OCI-LY3 (cell line): ENCODE data around the gene APELA.

Source experiments
- EZH2phosphoT487 ChIP-seq: fragments of 200-600 bp; shearing (Covaris generic); IDR thresholded peaks from 2 replicates; pipeline ENCODE4 v1.6.1; 2018; ENCODE audit warnings: antibody characterized with exemption, mixed run types, low read depth
- TF ChIP-seq, protein P1 (sequence below): fragments of 200-600, 300-600 bp; sonication (generic); IDR thresholded peaks from 2 replicates; pipeline ENCODE4 v1.5.1; 2014; ENCODE audit warnings: antibody characterized with exemption, low read length, low read depth

DNA sequence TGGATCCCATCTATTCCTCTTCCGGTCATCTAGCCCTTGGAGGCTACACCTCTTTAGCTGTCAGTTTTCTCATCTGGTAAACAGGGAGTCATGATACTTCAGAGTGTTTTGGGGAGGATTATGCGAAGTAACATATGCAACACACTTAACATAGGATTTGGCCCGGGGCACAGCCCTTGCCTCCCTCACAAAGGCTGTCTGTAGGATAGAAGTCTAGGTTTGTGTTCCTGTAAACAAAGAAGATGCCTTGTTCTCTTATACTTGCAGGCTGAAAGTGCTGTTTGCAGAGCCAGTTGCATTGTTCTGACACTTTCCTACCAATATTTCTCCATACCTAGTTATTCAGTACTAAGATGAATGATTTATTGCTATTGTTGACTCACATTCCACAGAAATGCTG is 2.2 kb upstream of the APELA start:
- TF ChIP-seq, protein P1, sequence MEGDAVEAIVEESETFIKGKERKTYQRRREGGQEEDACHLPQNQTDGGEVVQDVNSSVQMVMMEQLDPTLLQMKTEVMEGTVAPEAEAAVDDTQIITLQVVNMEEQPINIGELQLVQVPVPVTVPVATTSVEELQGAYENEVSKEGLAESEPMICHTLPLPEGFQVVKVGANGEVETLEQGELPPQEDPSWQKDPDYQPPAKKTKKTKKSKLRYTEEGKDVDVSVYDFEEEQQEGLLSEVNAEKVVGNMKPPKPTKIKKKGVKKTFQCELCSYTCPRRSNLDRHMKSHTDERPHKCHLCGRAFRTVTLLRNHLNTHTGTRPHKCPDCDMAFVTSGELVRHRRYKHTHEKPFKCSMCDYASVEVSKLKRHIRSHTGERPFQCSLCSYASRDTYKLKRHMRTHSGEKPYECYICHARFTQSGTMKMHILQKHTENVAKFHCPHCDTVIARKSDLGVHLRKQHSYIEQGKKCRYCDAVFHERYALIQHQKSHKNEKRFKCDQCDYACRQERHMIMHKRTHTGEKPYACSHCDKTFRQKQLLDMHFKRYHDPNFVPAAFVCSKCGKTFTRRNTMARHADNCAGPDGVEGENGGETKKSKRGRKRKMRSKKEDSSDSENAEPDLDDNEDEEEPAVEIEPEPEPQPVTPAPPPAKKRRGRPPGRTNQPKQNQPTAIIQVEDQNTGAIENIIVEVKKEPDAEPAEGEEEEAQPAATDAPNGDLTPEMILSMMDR = no peak
- no peak for TF ChIP-seq EZH2phosphoT487
